Measurements from ENCODE around the gene PAEP.
"Not testable (repeated sequence)": the region's sequence is repeated elsewhere in the genome, so short reads cannot be mapped to it uniquely, and the experiment has no call there.

Gene PAEP

DNA sequence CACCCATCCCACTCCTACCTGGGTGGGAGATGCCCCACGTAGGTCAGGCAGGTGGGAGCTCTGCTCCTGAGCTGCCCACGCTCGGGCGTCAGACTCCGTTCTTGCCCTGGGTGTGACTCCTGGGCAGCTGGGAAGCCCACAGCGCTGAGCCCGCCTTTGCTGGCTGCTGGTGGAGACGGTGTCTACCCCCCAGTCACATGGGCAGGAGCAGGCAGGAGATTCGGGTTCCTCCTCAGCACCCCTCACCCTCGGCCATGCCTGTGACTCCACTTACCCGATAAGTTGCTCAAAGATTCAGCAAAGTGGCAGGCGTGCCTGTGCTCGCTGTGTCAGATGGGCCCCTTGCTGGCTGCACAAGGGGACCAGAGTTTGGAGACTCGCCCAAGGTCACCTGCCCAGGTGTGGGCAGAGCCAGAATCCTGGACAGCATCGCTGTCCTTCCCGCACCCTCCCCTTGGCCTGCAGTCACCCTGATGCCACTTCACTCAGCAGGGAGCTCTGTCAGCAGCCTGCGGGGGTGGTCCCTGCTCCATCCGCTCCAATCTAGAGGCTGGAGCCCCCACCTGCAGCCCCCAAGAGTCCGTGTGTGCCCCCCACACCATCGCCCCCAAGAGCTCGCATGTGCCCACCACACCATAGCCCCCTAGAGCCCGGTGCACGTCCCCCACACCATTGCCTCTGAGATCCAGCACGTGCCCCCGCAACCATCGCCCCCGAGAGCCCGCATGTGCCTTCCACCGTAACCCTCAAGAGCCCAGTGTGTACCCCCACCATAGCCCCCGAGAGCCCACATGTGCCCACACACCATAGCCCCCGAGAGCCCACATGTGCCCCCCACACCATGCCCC, 36.1 kb upstream of the PAEP start:
- H3K36me3 ChIP-seq: no peaks in the 10 kb centered on the region
- TF ChIP-seq CTCF (IDR thresholded peaks at IDR 0.05): no peak
- no peak overlapping the region for H3K27ac ChIP-seq
- no peak overlapping the region for H3K4me3 ChIP-seq (ENCODE audit: low read depth in 1 of 2, low read length in 1 of 2)
- H3K9me3 ChIP-seq: no peaks in the 10 kb centered on the region
- H3K27me3 ChIP-seq: no peaks in the 10 kb centered on the region
- no peaks in the 10 kb centered on the region for H3K4me1 ChIP-seq (ENCODE audit: control insufficient read depth in 1 of 2, insufficient read depth in 1 of 2, low read depth in 1 of 2, low read length in 1 of 2)

- no peaks in the 10 kb centered on the region for H3K9me3 ChIP-seq
- no peaks in the 10 kb centered on the region for H3K4me1 ChIP-seq (ENCODE audit: control insufficient read depth in 1 of 2, insufficient read depth in 1 of 2, low read depth in 1 of 2, low read length in 1 of 2)
- H3K4me3 ChIP-seq (ENCODE audit: low read depth in 1 of 2, low read length in 1 of 2): no peak overlapping the region
- no peak overlapping the region for H3K27ac ChIP-seq
- no peaks in the 10 kb centered on the region for H3K27me3 ChIP-seq
- no peaks in the 10 kb centered on the region for H3K36me3 ChIP-seq
- no peak for TF ChIP-seq CTCF (IDR thresholded peaks at IDR 0.05)
Measured at GRCh38 chr9:135526089-135526729, 35.3 kb upstream of the PAEP start.

DNA sequence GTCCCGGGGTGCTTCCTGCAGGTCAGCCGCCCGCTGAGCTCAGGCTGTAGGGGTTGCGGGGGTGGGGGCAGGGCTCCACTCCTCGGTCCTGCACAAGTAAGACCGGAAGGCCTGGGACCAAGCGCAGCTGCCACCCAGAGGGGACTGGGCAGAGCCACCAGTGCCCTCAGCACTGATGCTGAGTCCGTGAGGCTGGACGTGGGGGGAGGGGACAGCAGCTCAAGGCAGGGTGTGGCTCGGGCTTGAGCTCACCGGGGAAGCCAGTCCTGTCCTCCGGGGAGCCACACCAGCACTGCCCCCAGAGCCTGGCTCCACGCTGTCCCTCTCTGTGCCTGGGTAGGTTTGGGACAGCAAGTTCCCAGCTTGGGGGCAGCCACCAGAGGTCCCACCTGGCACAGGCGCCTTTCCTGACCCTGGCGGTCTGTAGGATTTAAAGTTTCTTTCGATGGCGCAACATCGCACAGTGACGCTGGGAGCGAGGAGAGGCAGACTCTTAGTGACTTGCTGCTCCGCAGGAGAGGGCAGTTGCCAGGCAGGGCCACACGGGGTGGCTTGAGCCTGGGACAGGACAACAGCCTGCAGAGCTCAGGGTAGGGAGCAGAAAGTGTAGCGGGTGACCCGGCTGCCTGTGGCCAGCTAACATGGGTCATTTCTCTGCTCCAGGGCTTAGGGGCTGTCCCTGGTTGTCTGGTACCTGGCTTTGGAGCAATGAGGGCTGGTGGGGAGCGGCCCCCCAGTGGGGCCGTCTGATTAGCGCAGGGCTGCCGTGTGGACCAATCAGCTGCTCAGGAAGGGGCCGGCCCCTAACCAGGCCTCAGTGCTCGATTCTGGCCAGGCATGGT, 34.6 kb upstream of the PAEP start:
- Histone ChIP-seq H3K27ac (no peak overlapping the region), H3K27me3 (no peaks in the 10 kb centered on the region), H3K4me3 (ENCODE audit: low read depth in 1 of 2, low read length in 1 of 2) (no peak overlapping the region), H3K4me1 (ENCODE audit: control insufficient read depth in 1 of 2, insufficient read depth in 1 of 2, low read depth in 1 of 2, low read length in 1 of 2) (no peaks in the 10 kb centered on the region), H3K36me3 (no peaks in the 10 kb centered on the region), H3K9me3 (no peaks in the 10 kb centered on the region)
- no peak for TF ChIP-seq CTCF (IDR thresholded peaks at IDR 0.05)

GRCh38 chr9:135528842-135529435, 32.6 kb upstream of the PAEP start:
- not testable (repeated sequence) for H3K9me3 ChIP-seq; H3K36me3 ChIP-seq; H3K4me3 ChIP-seq (ENCODE audit: low read depth in 1 of 2, low read length in 1 of 2); H3K27ac ChIP-seq; H3K4me1 ChIP-seq (ENCODE audit: control insufficient read depth in 1 of 2, insufficient read depth in 1 of 2, low read depth in 1 of 2, low read length in 1 of 2)
- H3K27me3 ChIP-seq: peaks cover 15% of the 10 kb centered on the region

GRCh38 chr9:135530146-135530545, 31.4 kb upstream of the PAEP start:
- Histone ChIP-seq H3K4me3 (ENCODE audit: low read depth in 1 of 2, low read length in 1 of 2) (no peak overlapping the region), H3K4me1 (ENCODE audit: control insufficient read depth in 1 of 2, insufficient read depth in 1 of 2, low read depth in 1 of 2, low read length in 1 of 2) (no peaks in the 10 kb centered on the region), H3K27me3 (peaks cover 27% of the 10 kb centered on the region), H3K36me3 (no peaks in the 10 kb centered on the region), H3K9me3 (no peaks in the 10 kb centered on the region), H3K27ac (no peak overlapping the region)
- no peak for TF ChIP-seq CTCF (IDR thresholded peaks at IDR 0.05)
